Liver (tissue), 3 donors: Measurements from ENCODE around the gene PEX5L.

ENCODE experiments used
- CTCF ChIP-seq: fragments of 150-350 bp; IDR thresholded peaks from 2 replicates; pipeline ENCODE4 v1.5.1; 2017; ENCODE audit warnings: improper control_type of control experiment, low read depth, low read length; ENCODE audit not compliant: missing input control
- EGR1 ChIP-seq, 2 donors: IDR thresholded peaks; 2 replicates each; pipeline ENCODE4 v1.6.1; 2016 to 2018; ENCODE audit warnings: antibody characterized with exemption in 2 of 2, low read depth in 2 of 2
- FOXA1 ChIP-seq: IDR thresholded peaks from 2 replicates; pipeline ENCODE4 v1.6.1; 2016; ENCODE audit warnings: antibody characterized with exemption
- GABPA ChIP-seq, 2 donors: IDR thresholded peaks in 1 of 2; conservative IDR thresholded peaks in 1 of 2; 2 replicates each; pipeline ENCODE4 v1.6.1; 2016; ENCODE audit warnings: antibody characterized with exemption in 2 of 2, mild to moderate bottlenecking in 1 of 2, moderate library complexity in 1 of 2
- MAX ChIP-seq: IDR thresholded peaks from 2 replicates; pipeline ENCODE4 v1.6.1; 2016; ENCODE audit warnings: antibody characterized with exemption
- REST ChIP-seq: IDR thresholded peaks from 2 replicates; pipeline ENCODE4 v1.6.1; 2016; ENCODE audit warnings: antibody characterized with exemption, mild to moderate bottlenecking
- RXRA ChIP-seq, 2 donors: IDR thresholded peaks; 2 replicates each; pipeline ENCODE4 v1.6.1; 2017 to 2018; ENCODE audit warnings: antibody characterized with exemption in 2 of 2, mild to moderate bottlenecking in 1 of 2
- SP1 ChIP-seq: IDR thresholded peaks from 2 replicates; pipeline ENCODE4 v1.6.1; 2018; ENCODE audit warnings: antibody characterized with exemption, mild to moderate bottlenecking
- TAF1 ChIP-seq: conservative IDR thresholded peaks from 2 replicates; pipeline ENCODE4 v1.6.1; 2016; ENCODE audit warnings: antibody characterized with exemption, mild to moderate bottlenecking
- YY1 ChIP-seq: IDR thresholded peaks from 2 replicates; pipeline ENCODE4 v1.6.1; 2016; ENCODE audit warnings: antibody characterized with exemption, mild to moderate bottlenecking
- donor health status: healthy.
- donor health status: healthy.

- TF ChIP-seq CTCF: no peak
- TF ChIP-seq MAX: no peak
- no peak for TF ChIP-seq REST
- no peak for TF ChIP-seq FOXA1
- TF ChIP-seq TAF1: no peak
- TF ChIP-seq GABPA (IDR thresholded peaks at IDR 0.05 in 1 of 2, conservative IDR thresholded peaks at IDR 0.05 in 1 of 2): no peak
- TF ChIP-seq YY1: no peak
- TF ChIP-seq SP1: no peak
- TF ChIP-seq EGR1 (IDR thresholded peaks at IDR 0.05; ENCODE audit: low read depth in 2 of 2): no peak
- no peak for TF ChIP-seq RXRA (IDR thresholded peaks at IDR 0.05)
These were observed 21.5 kb upstream of the PEX5L start for GRCh38 chr3:180058238-180058637.
